Type B pancreatic cell (in vitro differentiated cells): ENCODE data around the gene ATP11B. TPM values are rescaled to one million over a fixed set of nuclear protein-coding genes. Genes with fewer than 3 reads are reported as not detected.

ENCODE experiments used
- DNase-seq: peaks from one replicate; pipeline ENCODE4 v3.0.0; 2021; ENCODE audit warnings: mixed read lengths; ENCODE audit not compliant: unreplicated experiment; ENCODE audit errors: extremely low spot score
- H3K27ac Mint-ChIP-seq: 2 replicates; pipeline ENCODE4 v1.8.0; 2021; ENCODE audit warnings: mild to moderate bottlenecking, mixed read lengths
- H3K27me3 Mint-ChIP-seq: 2 replicates; pipeline ENCODE4 v1.8.0; 2021; ENCODE audit warnings: mixed read lengths
- H3K36me3 Mint-ChIP-seq: 2 replicates; pipeline ENCODE4 v1.8.0; 2021; ENCODE audit warnings: mixed read lengths
- H3K4me1 Mint-ChIP-seq: one replicate; pipeline ENCODE4 v1.8.0; 2021; ENCODE audit warnings: mixed read lengths; ENCODE audit not compliant: unreplicated experiment
- H3K4me3 Mint-ChIP-seq: 2 replicates; pipeline ENCODE4 v1.8.0; 2021; ENCODE audit warnings: mild to moderate bottlenecking, mixed read lengths
- H3K9me3 Mint-ChIP-seq: 2 replicates; pipeline ENCODE4 v1.8.0; 2021; ENCODE audit warnings: mixed read lengths
- total RNA-seq: library from RNA; stranded (reverse); gene quantifications from 2 replicates; pipeline ENCODE4 v1.2.1, GENCODE V29; 2021; ENCODE audit warnings: low replicate concordance
- TF ChIP-seq, protein P1 (sequence below): fragments of 200-600 bp; sonication (generic); conservative IDR thresholded peaks from 2 replicates; pipeline ENCODE4 v1.5.0; 2021; ENCODE audit warnings: antibody characterized with exemption, mild to moderate bottlenecking

ATP11B gene
- total RNA-seq, 1 donor from 2014 or later = 73.4 TPM

DNA sequence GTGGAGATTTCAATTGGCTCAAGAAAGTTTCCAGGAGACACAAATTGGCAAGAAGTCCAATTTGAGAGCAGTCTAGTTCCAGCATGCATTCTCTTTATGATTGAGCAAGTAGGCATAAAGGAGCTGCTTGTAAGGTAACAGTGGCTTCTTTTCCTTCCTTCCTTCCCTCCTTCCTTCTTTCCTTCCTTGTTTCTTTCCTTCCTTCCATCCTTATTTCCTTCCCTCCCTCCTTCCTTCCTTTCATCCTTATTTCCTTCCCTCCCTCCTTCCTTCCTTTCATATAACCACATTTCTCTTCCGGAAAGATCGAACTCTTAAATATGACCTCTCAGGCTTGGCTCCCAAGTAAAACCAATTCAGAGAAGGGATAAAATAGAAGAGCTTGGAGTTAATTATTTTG, 29.4 kb upstream of the ATP11B start:
- H3K27me3 Mint-ChIP-seq = no peaks in the 10 kb centered on the region
- TF ChIP-seq, protein P1, sequence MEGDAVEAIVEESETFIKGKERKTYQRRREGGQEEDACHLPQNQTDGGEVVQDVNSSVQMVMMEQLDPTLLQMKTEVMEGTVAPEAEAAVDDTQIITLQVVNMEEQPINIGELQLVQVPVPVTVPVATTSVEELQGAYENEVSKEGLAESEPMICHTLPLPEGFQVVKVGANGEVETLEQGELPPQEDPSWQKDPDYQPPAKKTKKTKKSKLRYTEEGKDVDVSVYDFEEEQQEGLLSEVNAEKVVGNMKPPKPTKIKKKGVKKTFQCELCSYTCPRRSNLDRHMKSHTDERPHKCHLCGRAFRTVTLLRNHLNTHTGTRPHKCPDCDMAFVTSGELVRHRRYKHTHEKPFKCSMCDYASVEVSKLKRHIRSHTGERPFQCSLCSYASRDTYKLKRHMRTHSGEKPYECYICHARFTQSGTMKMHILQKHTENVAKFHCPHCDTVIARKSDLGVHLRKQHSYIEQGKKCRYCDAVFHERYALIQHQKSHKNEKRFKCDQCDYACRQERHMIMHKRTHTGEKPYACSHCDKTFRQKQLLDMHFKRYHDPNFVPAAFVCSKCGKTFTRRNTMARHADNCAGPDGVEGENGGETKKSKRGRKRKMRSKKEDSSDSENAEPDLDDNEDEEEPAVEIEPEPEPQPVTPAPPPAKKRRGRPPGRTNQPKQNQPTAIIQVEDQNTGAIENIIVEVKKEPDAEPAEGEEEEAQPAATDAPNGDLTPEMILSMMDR = no peak
- no peaks in the 10 kb centered on the region for H3K36me3 Mint-ChIP-seq
- no peak overlapping the region for H3K4me3 Mint-ChIP-seq
- H3K9me3 Mint-ChIP-seq = no peaks in the 10 kb centered on the region
- H3K27ac Mint-ChIP-seq = no peak overlapping the region
- H3K4me1 Mint-ChIP-seq = no peaks in the 10 kb centered on the region
- no peak for DNase-seq

DNA sequence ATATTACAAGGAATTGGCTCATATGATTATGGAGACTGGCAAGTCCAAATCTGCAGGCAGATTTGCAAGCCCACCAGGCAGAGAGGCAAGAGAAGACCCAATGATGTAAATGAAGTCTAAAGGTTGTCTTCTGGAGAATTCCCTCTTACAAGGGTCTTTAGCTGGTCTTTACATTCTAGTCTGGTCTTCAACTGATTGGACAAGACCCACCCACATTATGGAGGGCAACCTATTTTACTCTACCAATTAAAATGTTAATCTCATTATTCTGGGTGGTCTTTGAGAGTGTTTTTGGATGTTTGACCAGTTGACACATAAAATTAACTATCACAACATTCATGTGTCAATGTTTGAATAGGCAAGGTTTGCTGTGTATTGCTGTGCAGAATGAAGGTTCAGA, 28.0 kb upstream of the ATP11B start:
- Mint-ChIP-seq H3K36me3 (no peaks in the 10 kb centered on the region), H3K9me3 (no peaks in the 10 kb centered on the region), H3K27me3 (no peaks in the 10 kb centered on the region), H3K27ac (no peak overlapping the region), H3K4me3 (no peak overlapping the region), H3K4me1 (no peaks in the 10 kb centered on the region)
- DNase-seq = no peak
- TF ChIP-seq, protein P1 = no peak

DNA sequence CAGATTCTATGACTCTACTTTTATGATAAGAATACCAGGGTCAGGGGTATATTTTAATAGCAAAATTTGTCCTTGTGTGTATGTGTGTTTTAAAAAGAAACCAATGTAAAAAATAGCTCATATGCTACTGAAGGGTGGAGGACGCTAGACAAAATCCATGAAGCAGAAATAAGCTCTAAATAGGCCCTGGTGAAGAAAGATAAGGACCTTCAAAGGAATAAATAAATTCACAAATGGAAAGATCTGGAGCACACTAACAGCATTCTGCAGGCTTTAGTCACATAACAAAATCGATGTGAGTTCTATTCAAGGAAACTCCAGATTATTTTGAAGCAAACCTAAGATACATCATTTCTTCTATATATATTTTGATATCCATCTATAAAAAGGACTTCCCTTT, 27.2 kb upstream of the ATP11B start:
- H3K4me3 Mint-ChIP-seq = no peak overlapping the region
- H3K36me3 Mint-ChIP-seq = no peaks in the 10 kb centered on the region
- no peaks in the 10 kb centered on the region for H3K9me3 Mint-ChIP-seq
- H3K27me3 Mint-ChIP-seq = no peaks in the 10 kb centered on the region
- no peaks in the 10 kb centered on the region for H3K4me1 Mint-ChIP-seq
- no peak for DNase-seq
- H3K27ac Mint-ChIP-seq = no peak overlapping the region
- TF ChIP-seq, protein P1 = no peak

DNA sequence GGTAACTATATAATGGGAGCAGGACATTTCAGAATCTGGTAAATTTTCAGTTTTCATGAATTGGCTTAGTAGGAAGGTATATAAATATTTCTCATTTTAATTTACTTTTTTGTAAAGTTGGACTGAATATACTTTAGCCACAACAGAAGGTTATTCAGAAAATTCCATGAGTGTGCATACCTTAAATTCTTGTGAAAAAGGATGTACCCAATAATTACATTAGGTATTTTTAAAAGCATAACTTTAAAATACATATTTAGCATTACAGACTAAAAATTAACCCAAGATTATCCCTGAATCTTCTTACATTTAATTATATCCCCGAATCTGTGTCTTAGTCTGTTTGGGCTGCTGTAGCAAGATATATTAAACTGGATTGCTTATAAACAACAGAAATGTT, 24.9 kb upstream of the ATP11B start:
- H3K27me3 Mint-ChIP-seq = no peaks in the 10 kb centered on the region
- H3K36me3 Mint-ChIP-seq = no peaks in the 10 kb centered on the region
- no peak for DNase-seq
- no peaks in the 10 kb centered on the region for H3K9me3 Mint-ChIP-seq
- H3K4me1 Mint-ChIP-seq = no peaks in the 10 kb centered on the region
- H3K27ac Mint-ChIP-seq = no peak overlapping the region
- TF ChIP-seq, protein P1 = no peak
- H3K4me3 Mint-ChIP-seq = no peak overlapping the region

DNA sequence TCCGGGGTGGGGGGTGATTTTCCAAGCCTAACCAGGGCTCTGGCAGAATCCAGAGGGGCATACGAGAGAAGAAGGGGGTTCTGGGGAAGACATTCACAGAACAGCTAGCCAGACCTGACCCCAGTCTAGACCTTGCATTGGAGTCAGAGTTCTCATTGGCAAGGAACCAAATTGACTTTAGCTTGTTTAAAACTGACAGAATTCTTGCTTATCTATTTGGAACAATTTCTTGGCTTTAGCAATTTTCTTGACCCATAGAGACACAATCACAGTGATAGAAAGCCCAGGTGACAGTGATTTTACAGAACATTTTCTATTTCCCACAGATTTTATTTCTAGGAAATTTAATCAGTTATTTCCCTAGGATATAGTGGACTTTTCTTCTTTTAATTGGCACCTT, 23.6 kb upstream of the ATP11B start:
- Mint-ChIP-seq H3K9me3 (no peaks in the 10 kb centered on the region), H3K27ac (no peak overlapping the region), H3K36me3 (no peaks in the 10 kb centered on the region), H3K4me1 (no peaks in the 10 kb centered on the region), H3K27me3 (no peaks in the 10 kb centered on the region), H3K4me3 (no peak overlapping the region)
- TF ChIP-seq, protein P1 = no peak
- DNase-seq = no peak

DNA sequence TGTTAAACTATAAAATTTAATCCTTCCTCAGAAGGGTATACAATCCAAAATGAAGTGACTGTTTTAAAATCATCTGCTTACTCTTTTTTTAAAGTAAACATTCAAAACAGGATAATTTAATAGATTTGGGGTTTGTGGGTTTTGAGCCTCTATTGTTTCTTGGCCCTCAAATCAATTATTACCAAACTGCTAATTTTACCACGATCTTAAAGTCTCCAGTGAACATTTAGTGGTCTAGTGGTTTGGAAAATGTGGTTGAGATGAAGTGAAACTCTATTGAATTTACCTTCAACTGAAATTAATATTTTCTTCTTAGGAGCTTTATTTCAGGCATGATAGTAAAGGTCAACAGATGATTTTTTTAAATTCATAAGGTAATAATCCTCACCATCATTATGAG, 11.2 kb upstream of the ATP11B start:
- Mint-ChIP-seq H3K27ac (no peak overlapping the region), H3K27me3 (peaks cover 17% of the 10 kb centered on the region), H3K4me3 (no peak overlapping the region), H3K4me1 (no peaks in the 10 kb centered on the region), H3K9me3 (no peaks in the 10 kb centered on the region), H3K36me3 (no peaks in the 10 kb centered on the region)
- DNase-seq = no peak
- TF ChIP-seq, protein P1 = no peak
